Measurements from ENCODE around the gene SLC5A7. TPM values are rescaled to one million over a fixed set of nuclear protein-coding genes. Genes with fewer than 3 reads are reported as not detected.

Gene SLC5A7
- total and polyA plus RNA-seq, 11 donors: 0.03 to 0.16 (median 0.10) TPM; not detected in 4

DNA sequence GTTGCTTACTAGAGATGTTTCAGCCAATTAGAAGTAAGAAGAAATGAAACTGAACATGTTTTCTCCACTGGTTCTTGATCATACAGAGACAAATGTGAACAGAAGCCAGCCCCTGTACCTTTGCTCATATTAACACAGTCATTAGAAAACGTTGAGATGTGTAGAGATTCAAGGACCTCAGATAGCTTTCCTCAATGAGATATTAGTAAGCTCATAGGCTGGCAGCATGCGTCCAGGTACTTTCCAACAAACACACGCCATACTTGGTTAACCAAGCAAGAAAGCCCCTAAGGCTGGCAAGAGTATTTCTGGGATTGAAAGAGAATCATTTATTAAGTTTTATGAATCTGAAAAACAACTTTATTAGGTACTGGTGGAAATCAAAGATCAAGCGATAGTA lies 37.5 kb downstream of the SLC5A7 start:
- intact Hi-C loops (cut with DNase I): no loop called here

DNA sequence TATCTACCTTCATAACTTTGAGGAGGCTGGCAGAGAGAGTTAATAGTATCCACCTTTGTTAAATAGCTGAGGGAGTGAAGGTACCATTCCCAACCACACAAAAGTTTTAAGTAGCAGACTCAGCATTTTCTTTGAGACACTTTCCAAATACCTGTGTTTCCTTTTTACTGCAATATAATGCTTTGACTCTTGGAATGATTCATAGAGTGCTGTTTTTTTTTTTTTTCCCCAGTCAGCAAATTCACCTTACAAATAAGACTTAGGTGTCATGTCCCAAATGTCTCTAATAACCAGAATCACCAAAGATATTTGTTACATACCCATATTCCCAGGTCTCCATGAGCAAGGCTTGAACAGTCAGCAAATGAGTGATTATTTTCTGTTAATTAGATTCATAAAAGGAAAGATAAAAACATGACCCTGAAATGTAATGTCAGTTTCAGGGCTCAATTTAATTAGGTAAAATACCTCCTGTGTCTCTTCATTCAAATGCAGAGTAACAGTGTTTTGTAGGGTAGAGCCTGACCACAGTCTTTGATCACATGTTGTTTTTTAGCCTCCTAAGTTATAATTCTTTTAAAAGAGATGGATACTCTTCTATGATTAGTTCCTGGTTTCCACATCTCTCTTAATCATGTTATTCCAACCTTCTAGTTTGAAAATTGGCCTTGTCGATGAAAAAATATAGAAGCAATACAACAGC lies 39.9 kb downstream of the SLC5A7 start:
- H3K4me1 ChIP-seq: no peaks in the 10 kb centered on the region
- DNase-seq: no peak
- no peaks in the 10 kb centered on the region for H3K27me3 ChIP-seq
- ATAC-seq: no peak
- H3K36me3 ChIP-seq: no peaks in the 10 kb centered on the region
- WGBS, 4 donors: 82 to 93% (median 91%) methylated on average over 1 of the region's 1 CpG
- TF ChIP-seq POLR2A (IDR thresholded peaks at IDR 0.05): no peak
- TF ChIP-seq, protein P1, sequence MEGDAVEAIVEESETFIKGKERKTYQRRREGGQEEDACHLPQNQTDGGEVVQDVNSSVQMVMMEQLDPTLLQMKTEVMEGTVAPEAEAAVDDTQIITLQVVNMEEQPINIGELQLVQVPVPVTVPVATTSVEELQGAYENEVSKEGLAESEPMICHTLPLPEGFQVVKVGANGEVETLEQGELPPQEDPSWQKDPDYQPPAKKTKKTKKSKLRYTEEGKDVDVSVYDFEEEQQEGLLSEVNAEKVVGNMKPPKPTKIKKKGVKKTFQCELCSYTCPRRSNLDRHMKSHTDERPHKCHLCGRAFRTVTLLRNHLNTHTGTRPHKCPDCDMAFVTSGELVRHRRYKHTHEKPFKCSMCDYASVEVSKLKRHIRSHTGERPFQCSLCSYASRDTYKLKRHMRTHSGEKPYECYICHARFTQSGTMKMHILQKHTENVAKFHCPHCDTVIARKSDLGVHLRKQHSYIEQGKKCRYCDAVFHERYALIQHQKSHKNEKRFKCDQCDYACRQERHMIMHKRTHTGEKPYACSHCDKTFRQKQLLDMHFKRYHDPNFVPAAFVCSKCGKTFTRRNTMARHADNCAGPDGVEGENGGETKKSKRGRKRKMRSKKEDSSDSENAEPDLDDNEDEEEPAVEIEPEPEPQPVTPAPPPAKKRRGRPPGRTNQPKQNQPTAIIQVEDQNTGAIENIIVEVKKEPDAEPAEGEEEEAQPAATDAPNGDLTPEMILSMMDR (IDR thresholded peaks at IDR 0.05): no peak
- H3K4me3 ChIP-seq: no peak overlapping the region
- no peak overlapping the region for H3K27ac ChIP-seq
- intact Hi-C loops (cut with DNase I): no loop called here
- no peaks in the 10 kb centered on the region for H3K9me3 ChIP-seq

More for the DNA sequence above, 37.5 kb downstream of the SLC5A7 start:
- TF ChIP-seq, protein P1 (IDR thresholded peaks at IDR 0.05): no peak
- no peak for TF ChIP-seq POLR2A (IDR thresholded peaks at IDR 0.05)
- Histone ChIP-seq H3K27me3 (no peaks in the 10 kb centered on the region), H3K4me1 (no peaks in the 10 kb centered on the region), H3K4me3 (no peak overlapping the region), H3K36me3 (no peaks in the 10 kb centered on the region), H3K27ac (no peak overlapping the region), H3K9me3 (no peaks in the 10 kb centered on the region)
- ATAC-seq (no peak), DNase-seq (no peak)
- WGBS, 4 donors: 78 to 83% (median 82%) methylated on average over 4 of the region's 4 CpGs

DNA sequence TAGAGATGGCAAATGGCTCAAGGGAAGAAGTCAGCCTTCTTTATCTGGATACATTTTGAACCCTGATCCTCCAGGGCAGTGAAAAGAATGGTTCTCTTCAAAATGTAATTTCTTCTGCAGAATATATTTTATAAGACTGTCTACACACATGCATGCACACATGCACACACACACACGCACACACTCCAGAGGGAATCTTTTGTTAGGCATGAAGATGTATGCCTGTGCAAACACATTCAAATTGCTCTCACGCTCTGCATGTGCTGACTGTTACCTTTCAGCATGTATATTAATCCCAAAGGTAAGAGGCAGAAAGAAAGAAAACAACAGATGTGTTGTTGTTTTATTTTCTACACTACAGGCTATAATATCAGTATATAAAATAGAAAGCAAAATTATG lies 43.2 kb downstream of the SLC5A7 start:
- ATAC-seq (no peak), DNase-seq (no peak)
- WGBS, 4 donors: 85 to 92% (median 89%) methylated on average over 2 of the region's 2 CpGs
- H3K27ac ChIP-seq: no peak overlapping the region
- peaks cover 0 to 3% (median 0%) of the 10 kb centered on the region in 12 donors for H3K9me3 ChIP-seq
- intact Hi-C loops (cut with DNase I): no loop called here
- TF ChIP-seq, protein P1 (IDR thresholded peaks at IDR 0.05): no peak
- TF ChIP-seq POLR2A (IDR thresholded peaks at IDR 0.05): no peak
- H3K36me3 ChIP-seq: no peaks in the 10 kb centered on the region
- H3K4me1 ChIP-seq: no peaks in the 10 kb centered on the region
- H3K4me3 ChIP-seq: no peak overlapping the region
- no peaks in the 10 kb centered on the region for H3K27me3 ChIP-seq

DNA sequence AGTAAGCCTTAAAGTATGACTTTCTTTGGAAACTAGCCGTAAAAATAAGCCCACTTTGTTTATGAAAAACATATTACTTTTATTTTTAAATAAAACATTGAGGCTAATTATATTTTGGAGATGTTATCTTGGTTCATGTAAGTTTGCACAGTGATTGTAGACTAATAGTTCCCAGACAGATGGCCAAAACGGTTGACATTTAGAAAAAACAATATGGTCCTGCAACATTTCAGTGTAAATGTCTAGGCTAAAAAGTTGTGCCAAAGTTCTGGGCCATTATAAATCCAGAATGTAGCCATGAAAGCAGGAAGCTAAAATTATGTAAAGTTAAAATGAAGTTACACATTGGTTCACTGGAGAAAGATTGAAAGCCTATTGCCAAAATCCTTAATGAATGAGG lies 43.6 kb downstream of the SLC5A7 start:
- ATAC-seq (no peak), DNase-seq (no peak)
- Histone ChIP-seq H3K36me3 (no peaks in the 10 kb centered on the region), H3K4me3 (no peak overlapping the region), H3K27me3 (no peaks in the 10 kb centered on the region), H3K27ac (no peak overlapping the region), H3K9me3 (peaks cover 0 to 3% (median 0%) of the 10 kb centered on the region in 12 donors), H3K4me1 (no peaks in the 10 kb centered on the region)
- TF ChIP-seq, protein P1 (IDR thresholded peaks at IDR 0.05): no peak
- no peak for TF ChIP-seq POLR2A (IDR thresholded peaks at IDR 0.05)
- intact Hi-C loops (cut with DNase I): no loop called here
- WGBS, 4 donors: 62 to 69% (median 66%) methylated on average over 2 of the region's 2 CpGs

All from heart left ventricle (tissue), 16 donors.